ENCODE data around the gene AGMO.

AGMO gene

GRCh38 chr7:15376600-15376999 lies 185.2 kb downstream of the AGMO start:
- no peak for DNase-seq (ENCODE audit: low read depth)
- no peak overlapping the region for H3K4me3 ChIP-seq (ENCODE audit: low read length)
- no peak for TF ChIP-seq CTCF (IDR thresholded peaks at IDR 0.05; ENCODE audit: insufficient read depth, low read depth, low read length, missing control alignments)

- DNase-seq (ENCODE audit: low read depth): no peak
- H3K4me3 ChIP-seq (ENCODE audit: low read length): no peak overlapping the region
- no peak for TF ChIP-seq CTCF (IDR thresholded peaks at IDR 0.05; ENCODE audit: insufficient read depth, low read depth, low read length, missing control alignments)
These were observed 191.4 kb downstream of the AGMO start for GRCh38 chr7:15370441-15370840.

- no peak overlapping the region for H3K4me3 ChIP-seq (ENCODE audit: low read length)
- no peak for TF ChIP-seq CTCF (IDR thresholded peaks at IDR 0.05; ENCODE audit: insufficient read depth, low read depth, low read length, missing control alignments)
- no peak for DNase-seq (ENCODE audit: low read depth)
These were observed 193.2 kb downstream of the AGMO start for GRCh38 chr7:15368653-15369052.

GRCh38 chr7:15367897-15368296 lies 193.9 kb downstream of the AGMO start:
- no peak for TF ChIP-seq CTCF (IDR thresholded peaks at IDR 0.05; ENCODE audit: insufficient read depth, low read depth, low read length, missing control alignments)
- DNase-seq (ENCODE audit: low read depth): no peak
- H3K4me3 ChIP-seq (ENCODE audit: low read length): no peak overlapping the region

- no peak overlapping the region for H3K4me3 ChIP-seq (ENCODE audit: low read length)
- no peak for DNase-seq (ENCODE audit: low read depth)
- TF ChIP-seq CTCF (IDR thresholded peaks at IDR 0.05; ENCODE audit: insufficient read depth, low read depth, low read length, missing control alignments): no peak
These were observed 203.7 kb downstream of the AGMO start for GRCh38 chr7:15358112-15358511.

- TF ChIP-seq CTCF (IDR thresholded peaks at IDR 0.05; ENCODE audit: insufficient read depth, low read depth, low read length, missing control alignments): no peak
- H3K4me3 ChIP-seq (ENCODE audit: low read length): no peak overlapping the region
- no peak for DNase-seq (ENCODE audit: low read depth)
These were observed 209.2 kb downstream of the AGMO start for GRCh38 chr7:15352421-15353206.

GRCh38 chr7:15345216-15345615 lies 216.6 kb downstream of the AGMO start:
- no peak for TF ChIP-seq CTCF (IDR thresholded peaks at IDR 0.05; ENCODE audit: insufficient read depth, low read depth, low read length, missing control alignments)
- no peak for DNase-seq (ENCODE audit: low read depth)
- H3K4me3 ChIP-seq (ENCODE audit: low read length): no peak overlapping the region

Measured in epithelial cell of esophagus (primary cell).